ENCODE results near the gene FRMD5.
A peak's percentile ranks its signal among the peaks of the same experiment; 100 is the strongest.

The FRMD5 gene

DNA sequence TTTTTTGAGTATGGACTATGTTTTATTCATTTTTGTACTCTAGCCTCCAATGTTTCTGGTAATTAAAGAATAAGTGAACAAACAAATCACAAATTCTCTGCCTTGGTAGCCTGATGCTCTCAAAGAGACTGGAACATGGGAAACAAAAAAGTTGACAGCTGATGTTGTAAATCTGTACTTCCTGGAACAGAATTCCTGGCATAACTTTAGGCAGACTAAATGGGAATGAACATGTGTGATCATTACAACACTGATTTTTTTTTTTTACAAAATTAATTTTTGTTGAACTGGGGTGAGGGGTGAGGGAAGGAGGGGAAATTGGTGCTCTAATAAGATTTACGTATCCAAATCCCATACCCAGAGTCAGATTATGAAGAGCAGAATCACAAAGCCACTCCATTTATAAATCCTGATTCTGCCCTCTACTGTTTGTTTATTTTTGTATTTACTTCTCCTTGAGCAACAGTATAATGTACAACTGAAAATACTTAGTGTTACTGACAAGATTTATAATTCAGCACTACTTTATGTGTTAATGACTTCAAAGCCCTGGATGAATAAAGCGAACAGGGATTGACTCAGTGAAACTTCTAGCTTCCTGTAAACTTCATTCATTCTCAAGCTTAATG is 165.0 kb downstream of the FRMD5 start:
- peak; percentile 32 for DNase-seq (ENCODE audit: low read depth)

DNA sequence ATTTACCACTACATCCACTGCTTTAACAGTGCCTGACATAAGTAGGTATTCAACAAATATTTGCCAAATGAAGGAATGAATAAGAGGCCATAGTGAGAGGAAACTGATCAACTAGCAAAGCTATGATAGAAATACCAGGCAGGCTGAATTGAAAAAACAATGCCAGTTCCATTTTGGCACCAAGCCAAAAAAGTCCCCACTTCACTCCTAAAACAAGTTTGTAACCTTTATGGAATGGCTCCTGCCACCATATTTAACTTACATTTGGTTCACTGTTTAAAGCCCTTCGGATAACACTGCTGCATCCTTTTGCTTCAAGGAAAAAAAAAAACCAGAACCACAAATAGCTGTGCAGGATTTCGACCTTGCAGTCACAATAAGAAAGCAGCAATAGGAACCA is 166.1 kb downstream of the FRMD5 start:
- DNase-seq (ENCODE audit: low read depth), result no peak

- DNase-seq (ENCODE audit: low read depth), result no peak
These were observed 166.7 kb downstream of the FRMD5 start for GRCh38 chr15:44028349-44028748.

GRCh38 chr15:44024155-44024554 is 170.9 kb downstream of the FRMD5 start:
- DNase-seq (ENCODE audit: low read depth), result no peak

DNA sequence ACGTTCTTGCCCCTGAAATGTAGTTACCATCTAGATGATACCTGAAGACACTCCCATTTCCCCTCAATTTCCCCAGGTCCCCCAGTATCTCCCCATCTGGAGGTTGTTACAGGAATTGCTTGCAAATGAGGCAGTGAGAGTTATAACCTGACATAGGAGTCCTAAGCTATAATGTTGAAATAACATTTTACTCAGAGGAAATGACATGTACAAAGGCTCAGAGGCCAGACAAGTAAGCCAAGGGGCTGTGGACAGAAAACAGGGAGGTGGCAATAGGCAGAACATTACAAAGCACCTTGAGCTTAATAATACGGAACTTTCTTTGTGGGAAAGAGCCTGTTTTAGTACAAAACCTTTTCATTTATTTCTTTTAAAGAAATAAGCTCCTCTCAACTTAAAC is 171.9 kb downstream of the FRMD5 start:
- DNase-seq (ENCODE audit: low read depth), result no peak

DNA sequence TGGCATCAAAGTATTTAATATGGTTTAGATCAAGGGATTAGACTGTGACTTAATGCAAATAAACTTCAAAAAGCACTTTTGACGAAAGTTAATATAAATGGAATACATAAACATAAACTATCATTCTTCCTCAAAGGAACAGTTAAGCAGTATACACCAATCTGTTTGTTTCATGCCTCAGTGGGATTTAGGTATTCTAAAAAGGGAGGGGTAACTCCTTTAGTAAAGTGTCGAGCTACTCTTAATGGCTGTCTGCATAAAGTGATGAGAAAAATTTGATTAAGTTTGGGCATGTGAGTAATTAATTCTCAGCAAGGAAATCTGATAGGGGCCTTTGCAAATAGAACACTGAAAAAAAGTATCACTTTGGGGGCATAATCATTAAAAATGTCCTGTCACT is 176.9 kb downstream of the FRMD5 start:
- DNase-seq (ENCODE audit: low read depth), result no peak

- no peak for DNase-seq (ENCODE audit: low read depth)
These were observed 179.3 kb downstream of the FRMD5 start for GRCh38 chr15:44015545-44016305.

DNA sequence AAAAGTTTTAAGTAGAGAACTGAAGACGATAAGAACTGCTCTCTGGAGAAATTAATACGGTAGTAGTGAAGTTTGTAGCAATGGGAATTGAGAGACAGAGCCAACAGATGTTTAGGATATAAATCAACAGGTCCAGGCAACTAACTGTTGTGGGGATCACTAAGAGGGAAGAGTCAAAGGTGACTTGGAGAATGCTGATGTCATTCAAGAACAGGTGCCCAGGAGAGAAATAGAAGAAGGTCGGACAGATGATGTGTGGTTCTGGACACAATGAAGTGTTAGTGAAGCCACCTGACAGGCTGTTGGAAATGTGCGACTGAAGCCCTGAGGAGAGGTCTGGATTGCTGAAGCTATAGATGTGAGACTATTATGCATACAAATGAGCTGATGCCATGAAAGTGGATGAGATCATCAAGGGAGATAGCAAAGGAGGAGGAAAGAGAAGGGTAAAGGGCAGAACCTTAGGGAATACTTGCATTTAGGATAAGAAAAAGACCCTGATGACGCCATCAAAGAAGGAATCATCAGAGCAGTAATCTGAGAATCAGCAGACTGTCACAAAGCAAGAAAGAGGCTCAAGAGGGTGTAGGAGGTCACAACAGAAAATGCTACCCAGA is 183.7 kb downstream of the FRMD5 start:
- DNase-seq (ENCODE audit: low read depth), result no peak

DNA sequence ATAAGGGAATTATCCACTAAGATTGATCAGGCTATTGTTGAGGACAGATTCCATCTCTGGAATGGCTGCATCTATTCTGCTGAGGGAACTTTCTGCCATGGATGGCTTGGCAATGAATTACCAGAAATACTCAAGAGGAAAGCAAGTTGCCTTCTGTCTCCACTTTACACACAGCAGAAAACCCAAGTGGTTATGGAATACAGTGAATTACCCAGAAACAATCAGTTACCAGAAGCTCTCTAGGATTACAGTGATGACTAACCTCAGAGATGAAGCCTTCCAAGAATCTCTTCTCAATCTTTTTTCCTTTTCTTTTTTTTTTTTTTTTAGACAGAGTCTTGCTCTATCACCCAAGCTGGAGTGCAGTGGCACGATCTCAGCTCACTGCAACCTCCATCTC is 185.0 kb downstream of the FRMD5 start:
- peak; percentile 41 for DNase-seq (ENCODE audit: low read depth)

DNA sequence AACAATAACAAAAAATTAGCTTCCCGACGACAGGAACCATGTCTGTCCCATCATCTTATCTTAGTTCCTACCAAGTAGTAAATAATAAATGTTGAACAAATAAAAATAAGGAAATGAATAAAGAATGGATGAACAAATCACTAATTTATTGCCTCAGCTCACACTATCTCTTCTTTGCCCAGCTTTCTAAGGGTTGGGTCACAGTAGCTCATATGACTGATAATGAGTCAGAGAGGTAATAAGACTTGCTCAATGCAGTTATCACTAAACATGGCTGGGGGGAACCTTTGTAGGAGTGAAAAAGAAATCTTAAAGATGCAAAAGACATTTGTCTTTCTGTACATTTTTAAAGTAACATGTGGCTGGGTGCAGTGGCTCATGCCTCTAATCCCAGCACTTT is 186.0 kb downstream of the FRMD5 start:
- DNase-seq (ENCODE audit: low read depth), result peak; percentile 23

GRCh38 chr15:44000248-44000647 is 194.8 kb downstream of the FRMD5 start:
- peak; percentile 36 for DNase-seq (ENCODE audit: low read depth)

DNA sequence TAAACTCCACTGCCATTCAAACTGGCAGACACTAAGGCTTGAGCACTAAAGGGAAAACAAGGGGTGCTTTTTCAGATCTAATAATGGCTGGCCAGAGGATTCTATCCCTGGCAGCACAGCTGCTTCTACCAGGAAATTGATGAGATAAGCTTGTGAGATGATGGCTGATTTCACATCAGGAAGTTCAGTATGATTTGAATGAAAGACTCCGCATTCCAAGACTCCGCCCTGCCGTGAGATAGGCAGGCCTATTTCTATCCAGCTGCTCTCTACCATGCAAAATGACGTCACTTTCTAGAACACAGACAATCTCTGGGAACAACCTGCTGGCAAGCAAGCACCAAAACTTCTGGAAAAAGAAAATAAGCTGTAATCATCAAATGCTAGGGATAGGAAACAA is 196.5 kb downstream of the FRMD5 start:
- no peak for DNase-seq (ENCODE audit: low read depth)

GRCh38 chr15:43991206-43991605 is 203.9 kb downstream of the FRMD5 start:
- no peak for DNase-seq (ENCODE audit: low read depth)

- DNase-seq (ENCODE audit: low read depth), result no peak
These were observed 205.1 kb downstream of the FRMD5 start for GRCh38 chr15:43989938-43990337.

- DNase-seq (ENCODE audit: low read depth), result no peak
These were observed 206.2 kb downstream of the FRMD5 start for GRCh38 chr15:43988900-43989299.

GRCh38 chr15:43987924-43988323 is 207.1 kb downstream of the FRMD5 start:
- no peak for DNase-seq (ENCODE audit: low read depth)

DNA sequence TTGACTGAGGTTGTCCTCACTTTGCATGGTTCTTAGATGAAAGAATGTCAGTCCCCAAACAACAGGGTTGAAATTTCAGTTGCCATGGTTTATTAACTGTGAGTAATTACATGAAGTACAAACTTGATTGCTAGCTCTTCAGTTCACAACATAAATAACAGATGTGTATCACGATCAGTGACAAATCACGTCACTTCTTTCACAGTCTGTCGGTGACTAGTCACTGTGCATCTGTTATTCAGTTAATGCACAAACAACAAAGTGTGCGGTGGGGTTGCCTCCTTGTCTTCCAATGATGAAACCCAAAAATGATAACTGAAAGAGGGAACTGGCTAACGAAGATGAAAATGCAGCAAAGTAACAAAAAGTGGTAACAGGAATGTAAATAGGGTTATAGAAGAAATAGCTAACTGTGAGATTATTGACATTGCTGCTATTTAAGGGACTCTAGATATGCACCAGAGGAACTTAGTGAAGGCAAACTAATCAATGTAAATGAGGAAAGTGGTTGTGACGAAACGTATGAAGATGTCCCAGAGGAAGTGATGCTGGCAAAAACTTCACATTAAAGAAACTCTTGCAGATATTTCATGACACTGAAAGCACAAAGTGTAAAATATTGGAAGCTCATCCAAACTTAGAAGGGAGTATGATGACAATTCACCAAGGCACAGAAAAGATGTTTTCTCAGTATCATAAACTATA is 208.9 kb downstream of the FRMD5 start:
- no peak for DNase-seq (ENCODE audit: low read depth)

DNA sequence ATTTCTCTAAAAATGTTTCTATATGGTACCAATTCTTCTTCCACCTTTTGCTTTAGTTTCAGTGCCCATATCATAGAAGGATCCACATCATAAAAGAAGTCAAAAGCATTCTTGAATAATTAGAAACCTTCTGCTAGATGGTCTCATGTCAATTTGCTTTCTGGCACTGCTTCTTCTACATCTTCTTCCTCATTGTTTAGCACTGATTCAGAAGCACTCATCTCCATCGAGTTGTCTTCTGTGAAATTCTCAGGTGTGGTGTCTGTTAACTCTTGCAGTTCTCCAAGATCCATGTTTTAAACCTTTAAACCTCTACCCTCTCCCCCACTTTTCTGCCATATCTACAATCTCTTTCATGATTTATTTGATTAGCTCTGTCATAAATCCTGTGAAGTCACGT is 213.5 kb downstream of the FRMD5 start:
- no peak for DNase-seq (ENCODE audit: low read depth)

DNA sequence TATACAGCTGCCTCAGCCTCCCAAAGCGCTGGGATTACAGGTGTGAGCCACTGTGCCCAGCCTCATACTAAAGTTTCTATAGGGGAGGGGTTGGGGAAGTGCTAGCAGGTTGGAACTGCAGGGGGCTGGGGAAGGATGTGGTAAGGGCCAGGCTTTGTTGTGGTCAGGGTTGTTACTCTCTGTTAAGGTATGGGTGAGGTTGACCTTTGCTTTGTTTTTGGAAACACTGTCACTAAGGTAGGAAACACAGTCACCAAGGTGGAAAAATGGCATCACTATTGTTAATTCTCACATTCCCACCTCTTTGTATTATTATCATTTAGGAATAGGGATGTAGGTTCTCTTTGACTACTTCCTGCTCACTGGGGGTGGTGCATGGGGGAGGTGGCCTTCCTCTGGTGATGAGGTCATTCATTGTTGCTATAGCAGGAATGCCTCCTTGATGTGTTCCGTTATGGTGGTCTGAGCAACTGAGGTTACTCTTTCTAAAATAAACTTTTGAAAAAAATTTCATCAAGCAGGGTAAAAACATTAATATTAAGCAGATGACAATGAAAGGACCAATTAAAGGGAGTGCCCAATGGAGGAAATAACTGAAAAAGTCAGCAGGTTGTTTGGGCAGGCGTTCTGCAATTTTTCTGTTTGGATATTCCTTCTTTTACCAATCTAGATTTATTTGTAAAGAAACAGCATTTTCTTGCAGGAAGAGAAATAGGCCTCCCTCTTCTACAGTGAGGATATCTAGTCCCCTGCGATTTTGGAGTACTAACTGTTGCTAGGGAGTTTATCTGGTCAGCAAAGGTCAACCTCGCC is 217.8 kb downstream of the FRMD5 start:
- DNase-seq (ENCODE audit: low read depth), result no peak

DNA sequence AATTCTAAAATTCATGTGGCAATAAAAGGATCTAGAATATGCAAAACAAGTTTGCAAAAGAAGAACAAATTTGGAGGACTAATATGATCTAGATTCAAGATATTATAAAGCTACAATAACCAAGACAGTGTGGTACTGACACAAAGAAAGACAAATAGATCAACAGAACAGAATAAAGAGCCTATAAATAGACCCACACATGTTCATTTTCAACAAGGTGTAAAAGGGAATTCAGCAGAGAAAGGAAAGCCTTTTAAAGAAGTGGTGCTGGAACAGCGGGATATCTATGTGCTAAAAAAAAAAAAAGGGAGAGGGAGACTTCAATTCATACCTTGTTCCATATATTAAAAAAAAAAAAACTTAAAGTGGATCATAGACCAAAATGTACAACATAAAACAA is 219.3 kb downstream of the FRMD5 start:
- DNase-seq (ENCODE audit: low read depth), result no peak

DNA sequence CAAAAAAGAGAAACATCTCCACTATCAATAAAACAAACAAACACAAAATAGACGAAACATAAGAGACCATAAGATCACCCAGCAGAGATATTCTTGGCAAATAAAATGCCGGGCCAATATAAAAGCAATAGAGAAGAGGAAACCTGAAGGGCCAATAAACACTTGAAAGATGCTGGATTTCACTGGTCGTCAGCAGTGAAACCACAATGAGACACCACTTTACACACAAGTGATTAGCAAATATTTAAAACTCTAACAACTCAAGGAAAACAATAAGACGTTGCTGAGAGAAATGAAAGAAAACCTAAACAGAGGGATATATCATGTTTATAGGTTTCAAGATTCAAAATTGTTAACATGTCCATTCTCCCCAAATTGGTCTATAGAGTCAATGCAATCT is 219.7 kb downstream of the FRMD5 start:
- DNase-seq (ENCODE audit: low read depth), result no peak

GRCh38 chr15:43974852-43975251 is 220.2 kb downstream of the FRMD5 start:
- no peak for DNase-seq (ENCODE audit: low read depth)
